Body of pancreas (tissue), 4 donors: ENCODE measurements around the gene VPS4B. TPM values are rescaled to one million over a fixed set of nuclear protein-coding genes. Genes with fewer than 3 reads are reported as not detected.

Experiments used
- ATAC-seq: fragments of 150-250 bp; one replicate; pipeline ENCODE4 v1.9.1; 2016
- DNase-seq, 4 donors: peaks; one replicate each; pipeline ENCODE4 v3.0.0-alpha.2; 2019
- H3K27ac ChIP-seq, 4 donors: fragments of 200-600 bp; sonication (generic); 1 replicate in 3 of 4; 2 replicates in 1 of 4; pipeline versions ENCODE4 v1.5.1 to v1.6.1; 2016 to 2019; ENCODE audit warnings: mild to moderate bottlenecking in 1 of 4, mixed read lengths in 1 of 4, moderate library complexity in 1 of 4
- H3K27me3 ChIP-seq, 2 donors: fragments of 200-600 bp; sonication (generic); one replicate each; pipeline ENCODE4 v1.6.0; 2016; ENCODE audit warnings: mild to moderate bottlenecking in 1 of 2
- H3K36me3 ChIP-seq, 2 donors: fragments of 200-600 bp; sonication (generic); replicated peaks in 1 of 2; 2 replicates each; pipeline ENCODE4 v1.5.1; 2016; ENCODE audit warnings: low read depth in 2 of 2; ENCODE audit not compliant: insufficient read depth in 1 of 2
- H3K4me1 ChIP-seq: fragments of 200-600 bp; sonication (generic); one replicate; pipeline ENCODE4 v1.6.0; 2016
- H3K4me3 ChIP-seq, 2 donors: fragments of 200-600 bp; sonication (generic); 1 replicate in 1 of 2; 2 replicates in 1 of 2; pipeline ENCODE4 v1.5.1; 2016 to 2019
- H3K9me3 ChIP-seq, 3 donors: fragments of 200-600 bp; sonication (generic); 1 replicate in 2 of 3; 2 replicates in 1 of 3; pipeline ENCODE4 v1.5.1; 2016
- CTCF ChIP-seq, 7 experiments: fragments of 450-650 bp in 4 of 7; fragments of 200-600 bp in 3 of 7; sonication (generic) in 3 of 7; IDR thresholded peaks; one replicate each; pipeline ENCODE4 v1.5.1; 2016 to 2019; ENCODE audit warnings: antibody characterized with exemption in 7 of 7
- POLR2A ChIP-seq, 3 donors: fragments of 450-650 bp; IDR thresholded peaks; one replicate each; pipeline ENCODE4 v1.6.1; 2016; ENCODE audit warnings: antibody characterized with exemption in 3 of 3, mild to moderate bottlenecking in 2 of 3
- WGBS, 2 donors: methylation state at CpG; one replicate each; pipeline ENCODE4 v1.1.5; 2017; 5-methylcytosine and 5-hydroxymethylcytosine counted together
- intact Hi-C: fragments of 100-400 bp; cut with DNase I; formaldehyde crosslinking; loops from one replicate; pipeline ENCODE4 v1.15.1; 2023
- total RNA-seq, 2 donors: library from RNA; depleted of rRNA; stranded (reverse); fragments of >200 nt; gene quantifications; one replicate each; pipeline ENCODE4 v1.1.0, GENCODE V29; 2016

VPS4B gene
- total RNA-seq, 2 donors from 2014 or later: 16.2 to 20.2 TPM

DNA sequence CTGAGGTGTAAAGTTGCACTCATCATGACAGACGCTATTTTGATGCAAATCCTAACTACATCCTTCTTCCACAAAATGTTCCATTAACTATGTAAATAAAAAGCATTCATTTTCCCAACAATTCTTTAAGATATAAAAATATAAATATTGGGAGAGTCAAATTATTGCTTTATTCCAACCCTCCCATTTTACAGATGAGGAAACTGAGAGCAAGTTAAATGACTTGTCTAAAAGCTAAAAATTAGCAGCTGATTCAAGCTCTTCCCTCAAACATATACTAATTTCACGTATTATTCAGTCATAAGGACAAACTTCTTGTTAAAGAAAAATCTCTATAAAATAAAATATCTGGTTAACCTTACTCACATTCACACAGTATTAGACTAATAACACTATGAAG is 72.0 kb downstream of the VPS4B start:
- ATAC-seq (no peak), DNase-seq (no peak)
- Histone ChIP-seq H3K4me1 (no peaks in the 10 kb centered on the region), H3K4me3 (no peak overlapping the region), H3K36me3 (peaks cover 0 to 37% of the 10 kb centered on the region in 2 donors), H3K27me3 (no peaks in the 10 kb centered on the region), H3K9me3 (no peaks in the 10 kb centered on the region), H3K27ac (no peak overlapping the region)
- intact Hi-C loops: no loop called here
- WGBS, 2 donors: 47 to 50% methylated on average over 2 of the region's 2 CpGs
- TF ChIP-seq CTCF (IDR thresholded peaks at IDR 0.05) (no peak), POLR2A (IDR thresholded peaks at IDR 0.05) (no peak)

DNA sequence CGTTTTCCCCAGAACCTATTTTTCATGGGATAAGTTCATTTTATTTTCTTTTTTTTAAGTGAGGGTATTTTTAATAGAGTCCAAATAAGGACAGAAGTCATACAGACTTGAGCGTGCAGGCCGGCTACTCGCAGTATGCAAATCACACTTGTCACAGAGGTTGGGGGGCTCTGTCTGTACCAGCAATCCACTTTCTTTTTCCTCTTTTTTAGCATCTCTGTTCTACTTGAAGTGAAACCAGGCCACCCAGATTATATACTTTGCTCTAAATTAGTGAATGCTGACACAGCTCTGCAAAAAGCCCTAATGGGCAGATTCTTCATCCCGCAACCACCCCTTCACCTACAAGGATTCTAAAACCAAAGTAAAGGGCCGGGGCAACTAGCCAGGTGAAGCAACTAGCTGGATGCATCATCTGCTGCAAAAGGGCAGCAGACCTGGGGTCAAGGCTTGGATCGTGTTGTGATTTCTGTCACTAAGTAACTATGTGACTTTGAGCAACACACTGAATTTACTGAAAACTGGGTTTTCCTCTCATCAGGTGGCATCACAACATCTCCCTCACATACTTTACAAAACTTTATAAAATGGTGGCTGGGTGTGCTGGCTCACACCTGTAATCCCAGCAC is 73.7 kb downstream of the VPS4B start:
- Histone ChIP-seq H3K4me3 (no peak overlapping the region), H3K9me3 (no peaks in the 10 kb centered on the region), H3K27ac (no peak overlapping the region), H3K27me3 (no peaks in the 10 kb centered on the region), H3K36me3 (peaks cover 0 to 27% of the 10 kb centered on the region in 2 donors), H3K4me1 (no peaks in the 10 kb centered on the region)
- DNase-seq (no peak), ATAC-seq (no peak)
- intact Hi-C loops: no loop called here
- WGBS, 2 donors: 93 to 96% methylated on average over 7 of the region's 7 CpGs
- TF ChIP-seq POLR2A (IDR thresholded peaks at IDR 0.05) (no peak), CTCF (IDR thresholded peaks at IDR 0.05) (no peak)

DNA sequence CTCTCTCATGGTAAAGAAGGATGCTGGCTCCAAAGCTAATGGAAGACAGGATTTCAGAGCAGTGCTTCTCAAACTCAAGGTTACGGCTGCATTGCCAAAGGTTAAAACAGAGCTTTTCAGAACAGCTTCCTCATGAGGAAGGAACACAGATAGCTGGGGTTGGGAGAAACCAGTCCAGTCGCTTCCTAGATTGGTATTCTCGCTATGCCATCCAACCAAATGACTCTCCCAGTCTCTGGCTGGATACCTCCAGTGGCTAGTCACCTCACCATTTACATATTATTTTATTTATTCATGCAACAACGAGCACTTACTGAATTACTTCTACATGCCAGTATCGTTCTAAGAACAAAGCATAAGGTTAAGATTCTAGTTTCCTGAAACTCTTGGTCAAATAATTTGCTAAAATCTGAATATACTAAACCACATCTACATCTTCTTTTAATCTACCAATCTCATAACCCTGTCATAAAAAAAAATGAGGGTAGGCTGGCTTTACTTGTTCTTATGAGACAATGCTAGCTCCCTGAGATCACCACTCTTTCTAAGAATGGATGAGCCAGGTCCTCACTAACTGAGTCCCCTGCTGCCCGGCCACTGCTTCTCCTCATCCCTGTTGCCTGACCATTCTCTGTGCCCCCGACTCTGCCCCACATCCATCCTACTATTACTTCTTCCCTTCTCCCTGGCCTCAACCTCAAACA is 75.6 kb downstream of the VPS4B start:
- TF ChIP-seq CTCF (IDR thresholded peaks at IDR 0.05) (no peak), POLR2A (IDR thresholded peaks at IDR 0.05) (no peak)
- no peak overlapping the region for H3K4me3 ChIP-seq
- no peak for ATAC-seq
- no peak for DNase-seq
- 87 to 96% methylated on average over 7 of the region's 7 CpGs for WGBS, 2 donors
- peaks cover 0 to 26% of the 10 kb centered on the region in 2 donors for H3K36me3 ChIP-seq
- no peaks in the 10 kb centered on the region for H3K4me1 ChIP-seq
- no peak overlapping the region for H3K27ac ChIP-seq
- intact Hi-C loops: no loop called here
- no peaks in the 10 kb centered on the region for H3K9me3 ChIP-seq
- H3K27me3 ChIP-seq: no peaks in the 10 kb centered on the region

DNA sequence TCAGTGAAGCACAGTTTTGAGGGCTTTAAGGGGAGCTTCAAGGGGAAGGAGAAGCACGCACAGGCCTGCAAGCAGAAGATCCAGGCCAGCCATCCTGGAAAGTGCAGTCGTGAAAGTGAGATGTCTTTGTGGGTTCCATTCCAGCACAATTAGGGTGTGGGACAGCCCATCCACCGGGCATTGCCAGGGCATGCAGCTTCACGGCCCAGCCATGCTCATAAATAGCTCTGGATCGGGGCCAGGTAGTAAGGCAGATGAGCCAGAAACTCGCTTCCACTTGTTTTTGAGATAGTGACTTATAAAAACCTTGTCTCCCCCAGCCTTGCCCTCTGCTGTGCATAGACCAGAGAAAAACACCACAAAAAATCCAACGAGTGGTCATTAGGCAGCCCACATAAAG is 76.2 kb downstream of the VPS4B start:
- DNase-seq: no peak
- intact Hi-C loops: no loop called here
- no peaks in the 10 kb centered on the region for H3K9me3 ChIP-seq

More for the DNA sequence above, 76.2 kb downstream of the VPS4B start:
- no peak overlapping the region for H3K27ac ChIP-seq
- H3K4me3 ChIP-seq: no peak overlapping the region
- no peaks in the 10 kb centered on the region for H3K27me3 ChIP-seq
- ATAC-seq: no peak
- peaks cover 0 to 21% of the 10 kb centered on the region in 2 donors for H3K36me3 ChIP-seq
- 73 to 79% methylated on average over 7 of the region's 7 CpGs for WGBS, 2 donors
- TF ChIP-seq CTCF (IDR thresholded peaks at IDR 0.05): no peak
- no peak for TF ChIP-seq POLR2A (IDR thresholded peaks at IDR 0.05)
- H3K4me1 ChIP-seq: no peaks in the 10 kb centered on the region
